Adipocyte (in vitro differentiated cells): Measurements from ENCODE around the gene MYD88.

Experiments
- DNase-seq: peaks from one replicate; pipeline ENCODE4 v3.0.0-alpha.2; 2015; ENCODE audit warnings: low read depth
- H3K27me3 ChIP-seq: replicated peaks from 2 replicates; pipeline ENCODE4 v1.7.0; 2013; ENCODE audit warnings: mild to moderate bottlenecking, low read length, moderate library complexity; ENCODE audit not compliant: control insufficient read depth, insufficient read depth
- H3K36me3 ChIP-seq: 2 replicates; pipeline ENCODE4 v1.7.0; 2013; ENCODE audit warnings: low read length, mild to moderate bottlenecking, moderate library complexity; ENCODE audit not compliant: control insufficient read depth, insufficient read depth, severe bottlenecking
- H3K4me1 ChIP-seq: 2 replicates; pipeline ENCODE4 v1.7.0; 2013; ENCODE audit warnings: mild to moderate bottlenecking, low read length, moderate library complexity; ENCODE audit not compliant: control insufficient read depth, insufficient read depth
- H3K4me3 ChIP-seq: 2 replicates; pipeline ENCODE4 v1.7.0; 2013; ENCODE audit warnings: mild to moderate bottlenecking, low read length, moderate library complexity
- H3K9ac ChIP-seq: 2 replicates; pipeline ENCODE4 v1.7.0; 2013; ENCODE audit warnings: mild to moderate bottlenecking, low read length, moderate library complexity
- H3K9me3 ChIP-seq: 2 replicates; pipeline ENCODE4 v1.7.0; 2013; ENCODE audit warnings: mild to moderate bottlenecking, low read length, moderate library complexity; ENCODE audit not compliant: control insufficient read depth

Gene MYD88

GRCh38 chr3:38177181-38177580, 38.7 kb downstream of the MYD88 start:
- DNase-seq: peak; percentile 30
- Histone ChIP-seq H3K27me3 (no peaks in the 10 kb centered on the region), H3K4me3 (no peak overlapping the region)

GRCh38 chr3:38186781-38187180, 48.3 kb downstream of the MYD88 start:
- no peak overlapping the region for H3K4me3 ChIP-seq
- no peaks in the 10 kb centered on the region for H3K27me3 ChIP-seq
- no peak overlapping the region for H3K9ac ChIP-seq
- H3K4me1 ChIP-seq: peaks cover 14% of the 10 kb centered on the region
- no peak for DNase-seq
- peaks cover 60% of the 10 kb centered on the region for H3K36me3 ChIP-seq
- H3K9me3 ChIP-seq: no peaks in the 10 kb centered on the region

More at GRCh38 chr3:38177181-38177580, 38.7 kb downstream of the MYD88 start:
- peaks cover 4% of the 10 kb centered on the region for H3K36me3 ChIP-seq
- no peaks in the 10 kb centered on the region for H3K9me3 ChIP-seq
- H3K9ac ChIP-seq: no peak overlapping the region
- H3K4me1 ChIP-seq: peaks cover 31% of the 10 kb centered on the region

GRCh38 chr3:38190481-38190881, 52.0 kb downstream of the MYD88 start:
- Histone ChIP-seq H3K9ac (peak overlapping the region; percentile 37), H3K4me1 (peaks cover 14% of the 10 kb centered on the region), H3K36me3 (peaks cover 64% of the 10 kb centered on the region), H3K27me3 (no peaks in the 10 kb centered on the region), H3K4me3 (peak overlapping the region; percentile 20), H3K9me3 (no peaks in the 10 kb centered on the region)
- DNase-seq: peak; percentile 13
